Uterus (tissue), 4 donors: Measurements from ENCODE around the gene PNLDC1. TPM values are rescaled to one million over a fixed set of nuclear protein-coding genes. Genes with fewer than 3 reads are reported as not detected.

Experiments used
- DNase-seq, 2 donors: peaks; one replicate each; pipeline ENCODE4 v3.0.0-alpha.2; 2019 to 2020
- H3K27ac ChIP-seq, 2 donors: fragments of 200-600 bp; sonication (generic); 1 replicate in 1 of 2; 2 replicates in 1 of 2; pipeline ENCODE4 v1.5.1; 2016 to 2018
- H3K27me3 ChIP-seq, 2 donors: fragments of 200-600 bp; sonication (generic); one replicate each; pipeline ENCODE4 v1.5.1; 2018 to 2019; ENCODE audit warnings: control low read depth in 1 of 2
- H3K36me3 ChIP-seq, 2 donors: fragments of 200-600 bp; sonication (generic); one replicate each; pipeline ENCODE4 v1.5.1; 2019; ENCODE audit warnings: control low read depth in 1 of 2
- H3K4me1 ChIP-seq, 2 donors: fragments of 200-600 bp; sonication (generic); one replicate each; pipeline ENCODE4 v1.5.1; 2018 to 2019; ENCODE audit warnings: control low read depth in 1 of 2
- H3K4me3 ChIP-seq, 2 donors: fragments of 200-600 bp; sonication (generic); 1 replicate in 1 of 2; 2 replicates in 1 of 2; pipeline ENCODE4 v1.5.1; 2018 to 2019; ENCODE audit warnings: mild to moderate bottlenecking in 1 of 2
- H3K9me3 ChIP-seq, 2 donors: fragments of 200-600 bp; sonication (generic); one replicate each; pipeline ENCODE4 v1.5.1; 2019; ENCODE audit warnings: control low read depth in 1 of 2
- CTCF ChIP-seq, 4 experiments: fragments of 200-600 bp in 2 of 4; fragments of 450-650 bp in 2 of 4; sonication (generic) in 2 of 4; IDR thresholded peaks; one replicate each; pipeline ENCODE4 v1.5.1; 2016 to 2019; ENCODE audit warnings: antibody characterized with exemption in 4 of 4, mild to moderate bottlenecking in 2 of 4, moderate library complexity in 1 of 4
- POLR2A ChIP-seq, 2 donors: fragments of 450-650 bp; IDR thresholded peaks; one replicate each; pipeline ENCODE4 v1.6.1; 2016; ENCODE audit warnings: antibody characterized with exemption in 2 of 2, mild to moderate bottlenecking in 1 of 2, moderate library complexity in 1 of 2
- intact Hi-C: fragments of 100-400 bp; cut with DNase I; formaldehyde crosslinking; loops from one replicate; pipeline ENCODE4 v1.15.1; 2023; ENCODE audit warnings: low total_unique reads
- total RNA-seq, 4 donors: library from RNA; depleted of rRNA in 3 of 4; stranded (reverse); fragments of >200 nt in 3 of 4; gene quantifications; one replicate each; pipeline versions ENCODE4 v1.1.0 to v1.2.4, GENCODE V29; 2014 to 2023
- donor health status: DM: yes; HTN: yes; CAD: no.

Gene PNLDC1
- total RNA-seq: under 1 TPM in 1 of 4 donors, not detected in 3; 0.69 TPM

- DNase-seq: no peak
- Histone ChIP-seq H3K27me3 (no peaks in the 10 kb centered on the region), H3K36me3 (no peaks in the 10 kb centered on the region), H3K4me1 (no peaks in the 10 kb centered on the region), H3K4me3 (no peak within 1 kb of the TSS), H3K9me3 (no peaks in the 10 kb centered on the region), H3K27ac (no peak within 1 kb of the TSS)
- TF ChIP-seq POLR2A (IDR thresholded peaks at IDR 0.05): no peak
- TF ChIP-seq CTCF (IDR thresholded peaks at IDR 0.05): no peak
- intact Hi-C loops: no loop called here
These were observed at the start of gene PNLDC1 for GRCh38 chr6:159800141-159800865. Gene PNLDC1, plus strand, starts transcription at chr6:159800276. Its CDS starts 32 bp downstream, at chr6:159800308.

- no peaks in the 10 kb centered on the region for H3K36me3 ChIP-seq
- intact Hi-C loops: no loop called here
These were observed 48.6 kb upstream of the PNLDC1 start for GRCh38 chr6:159751448-159751847.

GRCh38 chr6:159753081-159753872 is 46.8 kb upstream of the PNLDC1 start:
- no peaks in the 10 kb centered on the region for H3K27me3 ChIP-seq
- no peak overlapping the region for H3K4me3 ChIP-seq

More at GRCh38 chr6:159751448-159751847, 48.6 kb upstream of the PNLDC1 start:
- no peak for DNase-seq
- Histone ChIP-seq H3K4me1 (no peaks in the 10 kb centered on the region), H3K4me3 (no peak overlapping the region), H3K9me3 (no peaks in the 10 kb centered on the region), H3K27me3 (no peaks in the 10 kb centered on the region), H3K27ac (no peak overlapping the region)
- no peak for TF ChIP-seq CTCF (IDR thresholded peaks at IDR 0.05)

GRCh38 chr6:159754401-159754800 is 45.7 kb upstream of the PNLDC1 start:
- no peak overlapping the region for H3K27ac ChIP-seq
- H3K36me3 ChIP-seq: no peaks in the 10 kb centered on the region
- TF ChIP-seq CTCF (IDR thresholded peaks at IDR 0.05) (no peak), POLR2A (IDR thresholded peaks at IDR 0.05) (no peak)
- intact Hi-C loops: no loop called here
- H3K4me1 ChIP-seq: no peaks in the 10 kb centered on the region
- no peaks in the 10 kb centered on the region for H3K27me3 ChIP-seq
- no peak overlapping the region for H3K4me3 ChIP-seq
- no peak for DNase-seq
- no peaks in the 10 kb centered on the region for H3K9me3 ChIP-seq

More at GRCh38 chr6:159753081-159753872, 46.8 kb upstream of the PNLDC1 start:
- Histone ChIP-seq H3K36me3 (no peaks in the 10 kb centered on the region), H3K4me1 (no peaks in the 10 kb centered on the region), H3K27ac (no peak overlapping the region), H3K9me3 (no peaks in the 10 kb centered on the region)
- intact Hi-C loops: no loop called here
- no peak for DNase-seq
- TF ChIP-seq POLR2A (IDR thresholded peaks at IDR 0.05) (no peak), CTCF (IDR thresholded peaks at IDR 0.05) (no peak)
